ENCODE data around the gene SRGAP2.
"Not testable (repeated sequence)": the region's sequence is repeated elsewhere in the genome, so short reads cannot be mapped to it uniquely, and the experiment has no call there.

Gene SRGAP2

DNA sequence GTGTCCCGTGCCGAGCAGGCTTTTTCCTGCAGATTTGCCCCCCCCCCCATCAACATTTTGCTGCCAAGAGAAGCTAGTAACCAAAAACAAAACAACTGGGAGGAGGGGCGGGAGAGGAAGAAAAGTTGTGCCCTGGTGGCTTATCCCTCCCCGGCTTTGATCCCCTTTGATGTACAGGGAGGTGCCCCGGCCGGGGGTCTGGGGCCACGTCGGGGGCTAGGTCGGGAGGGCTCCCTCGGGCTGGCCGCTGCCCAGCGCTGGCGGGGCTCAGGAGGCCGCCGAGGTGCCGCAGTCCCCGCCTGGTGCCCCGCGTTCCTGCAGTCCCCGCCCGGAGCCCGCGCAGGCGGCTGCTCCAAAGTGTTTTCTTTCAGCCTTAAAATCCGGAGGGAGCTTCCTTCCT is 1.5 kb downstream of the SRGAP2 start:
- not testable (repeated sequence) for DNase-seq (ENCODE audit: low spot score); FAIRE-seq

DNA sequence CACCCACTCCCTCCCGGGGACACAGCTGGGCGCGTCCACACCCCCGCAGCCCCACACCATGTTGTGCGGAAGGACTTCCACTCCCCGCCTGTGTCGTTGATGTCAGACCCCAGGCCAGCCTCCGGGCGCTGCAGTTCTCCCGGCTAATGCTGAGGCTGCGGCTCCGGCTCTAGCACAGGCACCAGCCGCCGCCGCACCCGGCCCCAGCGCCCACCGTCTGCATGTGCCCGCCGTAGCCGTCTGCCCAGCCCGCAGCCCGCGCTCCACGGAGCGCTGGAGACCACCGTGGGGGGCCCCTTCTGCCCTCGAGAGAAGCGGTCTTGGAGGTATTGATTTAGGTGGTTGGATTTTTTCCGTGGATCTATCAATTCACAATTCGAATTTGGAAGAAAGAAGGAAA is 2.2 kb downstream of the SRGAP2 start:
- not testable (repeated sequence) for DNase-seq (ENCODE audit: low spot score); FAIRE-seq

DNA sequence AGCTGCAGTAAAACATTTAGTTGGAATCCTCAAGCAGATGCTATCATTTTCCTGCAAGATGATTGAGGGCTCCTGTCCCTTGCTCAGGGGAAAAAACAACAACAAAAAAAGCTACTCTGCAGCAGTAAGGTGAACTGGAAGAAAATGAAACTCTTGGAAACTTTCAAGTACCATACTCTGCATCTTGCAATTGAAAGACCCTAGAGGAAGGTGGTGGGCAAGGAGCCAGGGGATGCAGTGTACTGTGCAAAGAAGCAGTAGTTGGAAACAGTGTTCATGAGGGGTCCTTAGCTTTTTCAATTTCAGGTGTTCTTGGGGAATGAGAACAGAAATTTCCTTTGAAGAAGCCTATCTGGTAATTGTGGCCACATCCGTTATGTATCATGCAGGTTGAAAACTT is 7.5 kb downstream of the SRGAP2 start:
- DNase-seq (ENCODE audit: low spot score); FAIRE-seq: not testable (repeated sequence)

DNA sequence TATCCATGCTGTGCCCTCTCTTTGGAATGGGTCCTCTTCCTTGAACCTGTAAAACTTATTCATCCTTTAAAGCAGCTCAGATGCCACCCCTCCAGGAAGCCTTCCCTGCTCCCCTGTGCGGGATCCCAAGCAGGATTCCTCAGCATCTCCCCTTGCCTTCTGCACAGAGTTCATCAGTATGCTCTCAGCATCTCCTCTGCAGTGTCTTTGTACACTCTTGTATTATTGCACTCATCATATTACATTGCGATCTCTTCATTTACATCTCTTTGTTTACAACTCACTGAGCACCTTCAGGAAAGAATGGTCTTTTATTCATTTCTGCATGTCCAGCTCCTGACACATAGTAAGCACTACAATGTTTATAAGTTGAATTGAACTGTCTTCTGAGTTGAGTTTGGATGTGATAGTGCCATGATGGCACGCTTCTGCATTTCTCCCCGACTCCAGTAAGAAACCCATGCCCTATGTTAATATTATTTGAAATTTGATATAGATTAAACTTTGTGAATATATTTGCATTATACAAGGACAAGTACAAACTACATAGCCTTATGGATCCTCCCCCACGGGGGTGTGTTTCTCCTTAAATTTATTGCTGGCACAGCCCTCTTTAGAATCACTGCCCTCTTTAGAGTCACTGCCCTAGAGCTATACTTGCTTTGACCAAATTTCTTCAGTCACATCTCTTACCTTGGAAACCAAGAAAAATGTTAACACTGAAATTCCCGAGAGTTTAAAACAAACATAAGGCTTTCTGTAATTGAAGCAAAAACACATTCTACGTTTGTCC is 12.5 kb downstream of the SRGAP2 start:
- FAIRE-seq; DNase-seq (ENCODE audit: low spot score): not testable (repeated sequence)

DNA sequence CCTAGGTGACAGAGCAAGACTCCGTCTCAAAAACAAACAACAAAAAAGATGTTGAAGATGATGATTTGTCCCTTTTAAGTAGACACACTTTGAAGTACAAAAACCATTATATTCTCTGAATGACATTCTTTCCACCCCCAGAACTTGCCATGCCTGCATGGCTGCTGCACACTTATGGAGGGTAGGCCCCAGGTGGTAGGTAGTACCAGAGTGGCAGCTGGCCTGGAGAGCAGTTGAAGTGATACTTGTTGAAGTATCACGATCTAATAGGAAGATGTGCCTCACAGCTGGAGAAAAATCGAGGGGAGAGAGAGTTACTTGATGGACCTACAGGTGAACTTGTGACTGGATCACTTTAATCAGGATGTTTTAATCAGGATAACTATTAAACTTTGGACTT is 14.9 kb downstream of the SRGAP2 start:
- not testable (repeated sequence) for DNase-seq (ENCODE audit: low spot score); FAIRE-seq

DNA sequence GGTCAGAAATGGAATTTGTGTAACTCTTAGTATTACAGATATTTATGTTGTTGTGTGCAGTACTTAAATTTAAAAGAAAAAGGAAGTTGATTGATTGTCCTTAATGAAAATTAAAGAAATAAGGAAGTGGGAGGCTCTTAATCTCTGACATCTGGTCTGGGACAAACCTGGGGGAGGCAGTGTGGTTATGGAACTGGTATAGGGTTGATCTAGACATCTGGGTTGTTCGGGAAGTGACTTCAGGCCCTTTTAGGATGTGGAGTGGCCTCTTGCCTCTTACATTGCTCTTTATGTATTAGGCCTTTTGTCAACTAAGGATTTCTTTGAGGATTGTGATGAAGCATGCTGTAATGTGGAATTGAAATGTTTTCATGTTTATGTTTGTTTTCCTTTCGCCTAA is 15.4 kb downstream of the SRGAP2 start:
- FAIRE-seq; DNase-seq (ENCODE audit: low spot score): not testable (repeated sequence)

DNA sequence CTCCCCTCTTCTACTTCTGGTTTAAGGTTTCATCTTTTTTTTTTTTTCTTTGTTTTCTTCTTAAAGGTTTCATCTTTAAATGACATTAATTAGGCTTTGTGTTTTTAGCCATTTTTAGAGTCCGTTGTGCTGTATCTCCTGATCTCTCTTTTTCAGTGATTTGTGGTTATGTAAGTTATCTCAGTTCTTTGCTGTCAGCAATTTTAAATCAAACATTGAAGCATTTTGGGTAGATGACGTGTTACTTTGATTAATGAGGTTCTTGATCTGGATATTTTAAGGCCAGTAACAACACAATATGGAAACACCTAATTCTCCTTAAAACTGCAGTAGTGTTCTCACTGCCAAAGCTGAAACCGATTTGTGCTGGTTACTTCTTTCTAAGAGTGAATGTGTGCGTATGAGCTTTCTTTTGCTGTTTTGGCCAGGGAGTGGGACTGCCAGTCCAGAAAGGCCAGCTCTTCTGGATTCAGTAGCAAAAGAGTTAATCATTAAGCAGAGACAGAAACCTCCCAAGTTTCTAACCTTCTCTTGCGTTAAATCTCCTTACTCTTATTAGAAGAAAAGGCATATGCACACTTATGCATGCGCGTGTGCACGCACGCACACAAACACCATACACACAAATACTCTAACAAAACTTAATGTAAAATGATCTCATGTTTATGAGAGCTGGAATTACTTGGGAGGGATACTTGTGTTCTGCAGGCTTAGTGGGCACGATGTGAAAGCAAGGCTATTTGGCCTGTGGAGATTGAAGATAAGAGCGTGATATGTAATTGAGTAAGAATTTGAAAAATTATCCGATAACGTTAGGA is 16.4 kb downstream of the SRGAP2 start:
- not testable (repeated sequence) for FAIRE-seq; DNase-seq (ENCODE audit: low spot score)

DNA sequence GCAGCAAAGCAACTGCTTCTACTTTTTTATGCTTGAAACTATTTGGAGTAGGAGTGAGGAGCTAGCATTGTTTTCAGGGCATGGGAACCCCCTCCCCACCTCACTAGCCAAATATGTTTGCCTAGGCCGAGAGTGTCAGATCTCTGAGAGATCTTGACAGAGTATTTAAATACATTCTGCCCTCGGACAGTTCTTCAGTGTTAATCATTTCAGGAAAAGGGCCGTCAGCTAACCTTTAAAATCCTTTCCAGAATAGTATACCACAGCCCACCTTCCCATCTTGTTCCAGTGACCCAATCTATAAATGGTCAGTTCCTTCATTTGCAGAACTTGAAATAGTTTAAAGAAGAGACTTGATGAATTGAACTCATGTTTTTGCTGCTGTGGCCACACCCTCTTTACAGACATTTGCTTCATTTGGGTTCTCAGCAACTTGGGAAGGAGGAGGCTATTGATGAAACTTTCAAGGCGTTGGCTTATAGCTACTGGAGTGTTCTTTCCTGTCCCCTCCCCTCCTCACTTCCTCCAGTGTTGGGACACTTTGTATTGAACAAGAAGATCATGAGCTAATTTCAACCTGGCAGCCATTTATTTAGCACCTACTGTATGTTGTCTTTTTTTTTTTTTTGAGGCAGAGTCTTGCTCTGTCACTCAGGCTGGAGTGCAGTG is 17.1 kb downstream of the SRGAP2 start:
- DNase-seq (ENCODE audit: low spot score); FAIRE-seq: not testable (repeated sequence)

DNA sequence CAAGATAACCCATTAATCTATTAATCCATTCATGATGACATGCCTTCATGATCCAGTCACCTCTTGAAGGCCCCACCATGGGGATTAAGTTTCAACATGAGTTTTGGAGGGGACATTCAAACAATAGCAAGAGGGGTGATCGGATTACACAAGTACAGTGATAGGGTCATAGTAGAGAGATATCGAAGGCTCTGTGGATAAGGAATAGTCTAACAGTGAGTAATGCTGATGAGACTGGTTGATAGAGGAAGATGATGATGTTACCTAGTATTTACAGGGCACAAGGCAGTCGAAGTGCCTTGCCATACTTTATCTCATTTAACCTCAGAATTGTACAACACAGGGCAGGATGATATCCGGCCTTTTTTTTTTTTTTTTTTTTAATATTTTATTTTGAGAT is 18.2 kb downstream of the SRGAP2 start:
- not testable (repeated sequence) for DNase-seq (ENCODE audit: low spot score); FAIRE-seq

DNA sequence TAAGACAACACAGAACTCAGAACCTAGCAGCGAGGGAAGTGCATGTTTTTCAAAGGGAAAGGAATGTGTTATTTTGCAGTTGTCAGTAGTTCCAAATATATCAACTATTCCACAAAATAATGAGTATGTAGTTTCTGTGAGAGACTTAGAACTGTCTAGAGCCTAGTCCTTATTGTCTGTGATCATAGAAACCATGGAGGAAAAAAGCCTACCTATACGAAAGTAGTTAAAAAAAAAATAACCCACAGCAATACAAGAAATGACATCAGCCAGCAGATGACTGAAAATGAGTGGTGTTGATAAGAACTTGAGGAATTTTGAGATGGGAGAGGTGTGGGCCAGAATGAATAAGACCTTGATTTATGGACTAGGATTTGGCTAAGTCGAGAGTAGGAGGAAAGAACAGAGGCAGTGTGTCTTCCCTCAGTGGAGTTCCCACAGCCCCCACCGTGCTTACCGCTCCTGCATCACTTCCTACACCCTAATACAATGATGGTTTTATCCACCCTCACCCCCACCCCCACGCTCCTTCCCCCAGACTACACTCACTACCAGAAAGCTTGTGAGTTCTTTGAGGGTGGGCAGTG is 20.9 kb downstream of the SRGAP2 start:
- FAIRE-seq: not testable (repeated sequence)

DNA sequence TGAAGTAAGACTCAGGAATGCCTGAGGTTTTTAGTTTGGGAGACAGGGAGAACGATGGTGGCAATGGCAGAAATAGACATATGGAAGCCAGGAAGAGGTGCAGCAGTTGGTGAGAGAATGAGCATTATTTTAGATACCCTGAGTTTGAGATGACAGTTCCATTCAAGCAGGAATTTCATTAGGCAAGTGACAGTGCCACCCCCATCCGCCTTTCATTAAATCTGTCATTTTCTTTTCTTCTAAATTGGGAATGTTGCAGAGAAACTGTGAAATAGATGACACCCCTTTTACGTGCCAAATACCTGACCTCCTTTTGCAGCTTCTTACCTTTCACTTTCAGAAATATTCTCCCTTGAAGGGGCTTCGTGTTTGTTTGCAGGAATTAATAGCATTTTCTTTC is 22.0 kb downstream of the SRGAP2 start:
- FAIRE-seq; DNase-seq (ENCODE audit: low spot score): not testable (repeated sequence)

More for the DNA sequence above, 20.9 kb downstream of the SRGAP2 start:
- not testable (repeated sequence) for DNase-seq (ENCODE audit: low spot score)

DNA sequence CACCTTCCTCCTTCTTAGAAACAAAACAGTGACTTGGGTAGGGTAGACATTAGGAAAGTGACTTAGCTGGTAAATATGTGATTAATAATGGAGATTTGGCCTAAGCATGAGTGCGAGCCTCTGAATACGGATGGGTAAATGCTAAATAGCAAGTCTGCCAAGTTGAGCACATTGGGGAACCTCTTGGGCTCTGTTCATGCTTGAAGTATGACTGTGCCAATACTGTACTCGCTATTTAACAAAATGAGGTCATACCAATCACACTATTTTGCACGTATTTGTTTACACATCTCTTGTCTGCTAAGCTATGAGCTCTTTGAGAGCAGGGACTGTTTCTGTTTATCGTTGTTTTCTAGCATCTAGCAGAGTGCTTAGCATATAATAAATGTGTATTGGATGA is 23.5 kb downstream of the SRGAP2 start:
- DNase-seq (ENCODE audit: low spot score); FAIRE-seq: not testable (repeated sequence)

DNA sequence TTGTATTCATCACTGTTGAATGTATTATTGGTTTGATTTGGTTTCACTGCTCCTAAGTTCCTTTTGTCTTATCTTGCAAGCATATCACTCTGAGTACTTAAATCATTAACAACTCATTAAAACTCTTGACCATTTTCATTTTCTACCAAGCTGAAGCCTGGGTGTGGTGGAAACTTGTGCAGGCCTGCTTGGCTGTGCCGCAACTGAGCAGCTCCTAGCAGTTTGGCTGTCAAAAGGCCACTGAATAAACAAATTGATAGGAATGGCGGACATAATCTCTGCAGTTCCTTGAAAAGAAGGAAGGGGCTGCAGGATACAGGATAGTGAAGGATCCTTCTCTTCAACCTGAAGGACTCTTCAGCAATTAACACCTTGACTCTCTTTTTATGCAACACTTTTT is 25.9 kb downstream of the SRGAP2 start:
- FAIRE-seq; DNase-seq (ENCODE audit: low spot score): not testable (repeated sequence)

DNA sequence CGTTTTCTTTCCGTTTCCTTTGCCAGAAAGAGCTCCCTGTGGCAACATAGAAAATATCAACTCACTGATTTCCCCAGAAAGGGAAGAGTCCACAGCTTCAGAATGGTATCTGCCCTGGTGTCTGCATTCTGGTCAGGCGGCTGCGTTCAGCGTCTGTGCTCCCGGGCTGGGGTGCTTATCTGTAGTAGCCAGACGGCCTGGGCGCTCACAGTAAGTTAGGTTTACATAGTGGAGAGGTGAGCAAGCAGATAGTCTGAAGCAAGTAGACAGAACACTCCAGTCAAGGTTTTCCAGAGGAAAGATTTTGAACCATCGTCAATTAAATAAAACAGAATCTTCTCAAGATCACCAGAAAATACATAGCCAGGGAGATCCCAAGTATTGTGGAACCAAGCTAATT is 28.6 kb downstream of the SRGAP2 start:
- not testable (repeated sequence) for FAIRE-seq; DNase-seq (ENCODE audit: low spot score)

DNA sequence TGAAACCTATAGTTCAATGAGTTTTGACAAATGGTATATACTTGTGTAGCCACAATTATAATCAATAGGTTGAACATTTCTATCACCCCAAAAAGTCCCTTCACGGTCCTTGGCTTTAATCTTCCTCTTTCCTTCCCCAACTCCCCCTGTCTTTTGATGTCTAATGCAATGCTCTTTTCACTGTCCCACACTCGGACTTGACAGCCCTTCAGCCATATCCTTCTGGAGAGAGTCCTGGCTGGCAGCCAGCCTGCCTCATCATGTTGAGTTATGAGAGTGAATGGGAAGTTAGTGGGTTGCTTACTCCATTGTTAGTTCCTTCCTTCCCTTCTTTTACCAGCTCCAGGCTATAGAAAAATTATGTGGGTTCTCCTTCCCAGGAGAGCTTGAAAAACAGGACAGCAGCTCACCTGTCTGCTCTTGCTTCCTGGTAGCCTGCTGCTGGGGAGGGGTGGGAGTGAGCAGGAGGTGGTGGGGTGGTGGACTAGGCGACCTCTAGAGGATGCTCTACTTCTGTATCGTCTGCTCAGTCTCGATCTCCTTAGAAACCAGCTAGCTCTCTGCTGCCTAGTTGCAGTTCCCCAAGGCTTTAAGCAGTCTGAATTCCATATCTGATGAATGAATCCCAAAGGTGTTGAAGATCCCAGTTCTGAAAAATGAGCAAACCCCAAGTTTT is 29.8 kb downstream of the SRGAP2 start:
- FAIRE-seq; DNase-seq (ENCODE audit: low spot score): not testable (repeated sequence)

DNA sequence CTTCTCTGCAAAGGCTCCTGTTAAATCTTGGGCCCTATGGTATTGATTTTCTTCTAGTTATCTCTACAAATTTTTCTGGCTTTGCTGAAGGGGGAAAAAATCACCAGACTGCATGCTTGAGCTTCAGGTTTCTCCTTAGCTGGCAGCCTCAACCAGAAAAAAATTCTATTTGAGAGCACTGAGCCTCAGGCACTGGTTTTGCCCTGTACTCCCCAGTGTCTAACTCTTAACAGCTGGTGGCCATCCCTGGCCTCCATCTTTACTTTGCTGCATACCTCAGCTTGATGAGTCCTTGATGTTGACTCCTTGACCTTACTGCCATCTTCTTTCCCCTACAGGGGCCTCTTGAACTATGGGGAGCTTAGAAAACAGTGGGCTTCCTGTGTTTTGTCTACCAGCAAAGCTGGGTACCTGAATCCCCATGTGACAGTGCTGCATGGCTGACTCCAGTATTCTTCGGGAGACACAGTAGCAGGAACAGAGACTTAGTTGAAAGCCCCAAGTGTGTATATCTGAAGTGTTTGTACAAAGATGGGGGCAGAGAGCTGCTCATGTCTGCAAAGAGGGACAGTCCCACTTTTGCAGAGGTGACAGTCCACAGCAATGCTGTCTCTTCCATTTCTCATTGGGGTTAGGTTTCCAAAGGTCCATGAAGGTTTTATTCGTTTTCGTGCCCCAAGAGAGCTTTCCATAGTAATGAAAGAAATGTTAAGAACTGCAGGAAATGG is 31.0 kb downstream of the SRGAP2 start:
- not testable (repeated sequence) for FAIRE-seq; DNase-seq (ENCODE audit: low spot score)

DNA sequence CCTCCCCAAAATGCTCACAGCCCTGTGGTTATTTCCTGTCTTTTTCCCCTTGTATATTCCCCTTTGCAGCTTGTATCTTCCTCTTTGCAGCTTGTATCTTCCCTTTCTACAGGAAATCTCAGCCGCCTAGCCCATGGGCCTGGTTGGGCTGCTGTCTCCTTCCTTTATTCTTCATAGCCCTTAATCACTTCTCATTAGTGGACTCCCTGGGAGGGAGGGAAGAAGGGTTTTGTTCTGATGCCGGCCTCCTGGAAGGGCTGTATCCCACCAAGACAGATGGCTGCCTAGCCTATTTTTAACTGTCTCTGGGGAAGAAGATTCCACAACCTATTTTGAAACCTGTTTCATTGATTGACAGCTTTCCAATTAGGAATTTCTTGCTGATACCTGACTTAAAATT is 31.8 kb downstream of the SRGAP2 start:
- not testable (repeated sequence) for DNase-seq (ENCODE audit: low spot score); FAIRE-seq

DNA sequence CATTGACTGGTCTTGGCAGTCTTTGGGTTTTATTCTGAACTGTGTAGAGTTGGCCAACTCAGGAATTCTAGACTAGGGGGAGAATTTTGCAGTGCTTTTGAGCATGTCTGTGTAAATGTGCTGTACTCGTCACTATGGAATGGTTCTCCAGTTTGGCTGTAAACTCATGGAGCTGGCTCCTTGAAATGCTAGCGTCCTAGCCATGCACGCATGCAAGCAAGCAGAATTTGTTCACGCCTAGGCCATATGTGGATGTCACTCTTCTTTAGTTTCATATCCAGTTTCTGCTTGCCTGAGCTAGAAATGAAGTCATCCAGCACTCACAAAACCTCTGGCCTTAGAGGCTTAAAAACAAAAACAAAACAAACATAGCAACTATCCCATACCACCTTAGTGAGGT is 36.9 kb downstream of the SRGAP2 start:
- FAIRE-seq; DNase-seq (ENCODE audit: low spot score): not testable (repeated sequence)

DNA sequence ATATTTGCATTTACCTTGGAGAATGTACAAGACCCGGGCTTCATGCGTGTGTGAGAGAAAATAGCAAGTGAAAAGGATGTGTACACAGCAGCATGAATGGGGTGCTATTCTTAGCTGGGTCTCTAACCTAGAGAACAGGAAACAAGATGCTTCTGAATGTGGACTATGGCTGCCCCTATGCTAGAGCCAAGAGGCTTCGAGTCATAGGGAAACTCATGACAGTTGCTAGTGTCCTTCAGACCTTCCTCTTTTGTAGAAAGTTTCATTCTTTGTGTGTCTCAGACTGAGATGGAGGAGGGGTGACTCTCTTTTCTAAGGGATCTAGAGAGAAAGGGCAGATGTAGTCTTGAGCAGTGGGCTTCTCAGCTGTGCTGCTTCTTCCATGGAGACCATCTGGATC is 40.0 kb downstream of the SRGAP2 start:
- DNase-seq (ENCODE audit: low spot score); FAIRE-seq: not testable (repeated sequence)

DNA sequence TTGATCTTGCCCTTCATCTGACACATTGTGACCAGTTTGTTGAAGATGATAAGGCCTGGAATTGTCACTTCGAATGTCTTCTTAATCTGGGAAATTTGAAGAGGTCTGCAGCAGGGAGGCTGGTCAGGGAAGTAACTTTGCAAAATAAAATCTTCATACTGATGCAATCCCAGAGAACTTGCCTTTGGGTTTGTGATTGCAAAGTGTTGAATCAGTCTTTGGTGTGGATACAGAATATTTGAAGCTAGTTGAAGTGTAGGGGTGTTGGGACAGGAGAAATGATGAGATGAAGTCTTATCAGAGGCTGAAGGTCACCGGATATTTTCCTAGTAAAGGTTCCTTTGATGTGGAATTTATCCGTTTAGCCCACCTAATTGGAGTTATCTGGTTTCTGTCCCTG is 42.1 kb downstream of the SRGAP2 start:
- DNase-seq (ENCODE audit: low spot score); FAIRE-seq: not testable (repeated sequence)
